Measurements from ENCODE around the gene AKAP11. TPM values are rescaled to one million over a fixed set of nuclear protein-coding genes. Genes with fewer than 3 reads are reported as not detected.

The AKAP11 gene
- total RNA-seq, 1 experiment from 2014 or later, result 12.6 TPM

Other genes starting within 250 kb of the AKAP11 start
- 3.9 and 4.0 TPM in 2 replicates for gene DGKH, start 223.5 kb upstream of the AKAP11 start, total RNA-seq (2014; rRNA removed; shearing (Covaris generic))